Gastroesophageal sphincter (tissue), 4 donors: ENCODE data around the gene ATF6. TPM values are rescaled to one million over a fixed set of nuclear protein-coding genes. Genes with fewer than 3 reads are reported as not detected.
A peak's percentile ranks its signal among the peaks of the same experiment; 100 is the strongest.
"Not testable (repeated sequence)": the region's sequence is repeated elsewhere in the genome, so short reads cannot be mapped to it uniquely, and the experiment has no call there.

Experiments
- ATAC-seq: fragments of 150-250 bp; one replicate; pipeline ENCODE4 v1.9.1; 2016; ENCODE audit warnings: mild to moderate bottlenecking, moderate library complexity
- H3K27ac ChIP-seq, 4 donors: fragments of 200-600 bp; sonication (generic) in 3 of 4; 1 replicate in 3 of 4; 2 replicates in 1 of 4; pipeline ENCODE4 v1.5.1; 2016 to 2019
- H3K27me3 ChIP-seq: fragments of 200-600 bp; sonication (generic); one replicate; pipeline ENCODE4 v1.5.1; 2019
- H3K36me3 ChIP-seq, 2 donors: fragments of 200-600 bp; sonication (generic); one replicate each; pipeline ENCODE4 v1.5.1; 2019; ENCODE audit warnings: control low read depth in 1 of 2
- H3K4me1 ChIP-seq, 3 donors: fragments of 200-600 bp; sonication (generic); 1 replicate in 2 of 3; 2 replicates in 1 of 3; pipeline ENCODE4 v1.5.1; 2016 to 2019; ENCODE audit warnings: control low read depth in 2 of 3
- H3K4me3 ChIP-seq, 2 donors: fragments of 200-600 bp; sonication (generic); one replicate each; pipeline ENCODE4 v1.5.1; 2019; ENCODE audit warnings: mild to moderate bottlenecking in 1 of 2, moderate library complexity in 1 of 2
- H3K9me3 ChIP-seq, 3 donors: fragments of 200-600 bp; sonication (generic); one replicate each; pipeline ENCODE4 v1.5.1; 2017 to 2019; ENCODE audit warnings: control low read depth in 2 of 3
- EP300 ChIP-seq: sonication (generic); formaldehyde crosslinking; IDR thresholded peaks from one replicate; pipeline ENCODE4 v1.6.1; 2017; ENCODE audit warnings: antibody characterized with exemption, mild to moderate bottlenecking
- POLR2A ChIP-seq, 2 donors: fragments of 450-650 bp; IDR thresholded peaks; one replicate each; pipeline ENCODE4 v1.6.1; 2017; ENCODE audit warnings: antibody characterized with exemption in 2 of 2, mild to moderate bottlenecking in 2 of 2, moderate library complexity in 1 of 2
- POLR2AphosphoS5 ChIP-seq: sonication (generic); formaldehyde crosslinking; IDR thresholded peaks from one replicate; pipeline ENCODE4 v1.6.1; 2017; ENCODE audit warnings: antibody characterized with exemption
- WGBS, 2 donors: methylation state at CpG; one replicate each; pipeline ENCODE4 v1.1.5; 2018; ENCODE audit warnings: low coverage in 1 of 2; 5-methylcytosine and 5-hydroxymethylcytosine counted together
- total RNA-seq, 4 donors: library from RNA; depleted of rRNA; stranded (reverse); fragments of >200 nt; gene quantifications; one replicate each; pipeline ENCODE4 v1.1.0, GENCODE V29; 2016
- TF ChIP-seq, protein P1 (sequence below), 4 experiments: fragments of 200-600 bp in 2 of 4; fragments of 450-650 bp in 2 of 4; sonication (generic) in 1 of 4; IDR thresholded peaks; one replicate each; pipeline ENCODE4 v1.5.1; 2017 to 2019; ENCODE audit warnings: antibody characterized with exemption in 4 of 4, mild to moderate bottlenecking in 2 of 4, moderate library complexity in 2 of 4

The ATF6 gene
- total RNA-seq, 4 donors from 2014 or later: 28.6 to 32.4 (median 29.7) TPM

DNA sequence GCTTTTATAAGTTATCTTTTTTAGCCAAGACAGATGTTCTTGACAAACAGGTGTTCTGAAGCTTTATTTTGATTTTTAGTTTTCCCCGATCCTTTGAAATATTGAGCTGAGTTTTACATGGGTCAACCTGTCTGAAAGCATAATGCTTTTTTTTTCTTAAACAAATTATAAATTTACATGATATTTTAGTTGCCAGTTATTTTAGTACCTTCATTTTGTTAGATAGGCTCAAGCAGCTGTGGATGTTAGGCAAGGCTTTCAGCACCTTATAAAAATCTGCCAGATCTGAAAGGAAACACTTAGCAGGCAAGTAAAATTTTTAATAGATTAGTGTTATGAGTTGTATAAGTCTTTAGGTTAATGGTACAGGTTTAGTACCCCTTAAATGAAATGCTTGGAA, 33.7 kb downstream of the ATF6 start:
- Histone ChIP-seq H3K36me3 (peaks cover 0 to 69% of the 10 kb centered on the region in 2 donors), H3K9me3 (no peaks in the 10 kb centered on the region), H3K4me1 (peaks cover 0 to 30% (median 2%) of the 10 kb centered on the region in 3 donors), H3K4me3 (no peak overlapping the region), H3K27me3 (no peaks in the 10 kb centered on the region), H3K27ac (no peak overlapping the region)
- WGBS, 2 donors: 95 to 100% methylated on average over 1 of the region's 1 CpG
- ATAC-seq: no peak
- TF ChIP-seq, protein P1, sequence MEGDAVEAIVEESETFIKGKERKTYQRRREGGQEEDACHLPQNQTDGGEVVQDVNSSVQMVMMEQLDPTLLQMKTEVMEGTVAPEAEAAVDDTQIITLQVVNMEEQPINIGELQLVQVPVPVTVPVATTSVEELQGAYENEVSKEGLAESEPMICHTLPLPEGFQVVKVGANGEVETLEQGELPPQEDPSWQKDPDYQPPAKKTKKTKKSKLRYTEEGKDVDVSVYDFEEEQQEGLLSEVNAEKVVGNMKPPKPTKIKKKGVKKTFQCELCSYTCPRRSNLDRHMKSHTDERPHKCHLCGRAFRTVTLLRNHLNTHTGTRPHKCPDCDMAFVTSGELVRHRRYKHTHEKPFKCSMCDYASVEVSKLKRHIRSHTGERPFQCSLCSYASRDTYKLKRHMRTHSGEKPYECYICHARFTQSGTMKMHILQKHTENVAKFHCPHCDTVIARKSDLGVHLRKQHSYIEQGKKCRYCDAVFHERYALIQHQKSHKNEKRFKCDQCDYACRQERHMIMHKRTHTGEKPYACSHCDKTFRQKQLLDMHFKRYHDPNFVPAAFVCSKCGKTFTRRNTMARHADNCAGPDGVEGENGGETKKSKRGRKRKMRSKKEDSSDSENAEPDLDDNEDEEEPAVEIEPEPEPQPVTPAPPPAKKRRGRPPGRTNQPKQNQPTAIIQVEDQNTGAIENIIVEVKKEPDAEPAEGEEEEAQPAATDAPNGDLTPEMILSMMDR (IDR thresholded peaks at IDR 0.05): no peak

- ATAC-seq: peak; percentile 62
- Histone ChIP-seq H3K27ac (peak overlapping the region in 3 of 4 donors; percentile 29 to 51 (median 44)), H3K9me3 (no peaks in the 10 kb centered on the region), H3K4me1 (peaks cover 0 to 52% (median 10%) of the 10 kb centered on the region in 3 donors), H3K4me3 (no peak overlapping the region), H3K36me3 (peaks cover 0 to 49% of the 10 kb centered on the region in 2 donors), H3K27me3 (no peaks in the 10 kb centered on the region)
- TF ChIP-seq, protein P1 (IDR thresholded peaks at IDR 0.05): no peak
- TF ChIP-seq POLR2A (IDR thresholded peaks at IDR 0.05) (no peak), POLR2AphosphoS5 (no peak), EP300 (no peak)
- WGBS, 2 donors: 48 to 54% methylated on average over 6 to 7 of the region's 7 CpGs
Measured at GRCh38 chr1:161801955-161802354, 35.8 kb downstream of the ATF6 start.

DNA sequence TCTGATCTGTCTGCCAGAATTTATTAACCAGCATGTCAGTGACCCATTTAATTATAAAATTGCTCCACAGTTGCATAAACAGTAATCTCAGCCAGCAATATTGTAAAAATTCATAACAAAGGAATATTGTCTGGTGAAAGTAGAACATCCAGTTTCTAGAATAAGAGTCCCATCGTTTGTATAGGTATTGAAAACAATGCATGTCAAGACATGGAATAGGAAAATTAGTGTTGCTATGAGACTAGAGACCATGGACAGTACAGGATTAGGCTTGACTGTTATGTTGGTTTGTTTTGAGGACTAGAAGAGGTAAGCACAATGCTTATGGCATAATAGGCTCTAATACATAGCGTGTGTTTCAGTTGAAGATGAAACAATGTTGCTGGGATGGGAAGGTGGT, 37.1 kb downstream of the ATF6 start:
- 53 to 75% methylated on average over 1 to 2 of the region's 2 CpGs for WGBS, 2 donors
- H3K4me3 ChIP-seq: no peak overlapping the region
- no peak for TF ChIP-seq POLR2AphosphoS5
- peaks cover 0 to 64% (median 13%) of the 10 kb centered on the region in 3 donors for H3K4me1 ChIP-seq
- no peaks in the 10 kb centered on the region for H3K27me3 ChIP-seq
- ATAC-seq: no peak
- no peaks in the 10 kb centered on the region for H3K9me3 ChIP-seq
- H3K27ac ChIP-seq: peak overlapping the region in 2 of 4 donors; percentile 34 to 51
- peaks cover 0 to 37% of the 10 kb centered on the region in 2 donors for H3K36me3 ChIP-seq

GRCh38 chr1:161805399-161806197, 39.5 kb downstream of the ATF6 start:
- TF ChIP-seq POLR2A (IDR thresholded peaks at IDR 0.05) (no peak), POLR2AphosphoS5 (no peak), EP300 (no peak)
- TF ChIP-seq, protein P1 (IDR thresholded peaks at IDR 0.05): no peak
- Histone ChIP-seq H3K27me3 (no peaks in the 10 kb centered on the region), H3K9me3 (no peaks in the 10 kb centered on the region), H3K27ac (peak overlapping the region in 2 of 4 donors; percentile 11 to 19), H3K4me3 (no peak overlapping the region), H3K36me3 (peaks cover 0 to 29% of the 10 kb centered on the region in 2 donors), H3K4me1 (peaks cover 0 to 68% (median 13%) of the 10 kb centered on the region in 3 donors)
- no peak for ATAC-seq
- 21 to 33% methylated on average over 3 of the region's 3 CpGs for WGBS, 2 donors

DNA sequence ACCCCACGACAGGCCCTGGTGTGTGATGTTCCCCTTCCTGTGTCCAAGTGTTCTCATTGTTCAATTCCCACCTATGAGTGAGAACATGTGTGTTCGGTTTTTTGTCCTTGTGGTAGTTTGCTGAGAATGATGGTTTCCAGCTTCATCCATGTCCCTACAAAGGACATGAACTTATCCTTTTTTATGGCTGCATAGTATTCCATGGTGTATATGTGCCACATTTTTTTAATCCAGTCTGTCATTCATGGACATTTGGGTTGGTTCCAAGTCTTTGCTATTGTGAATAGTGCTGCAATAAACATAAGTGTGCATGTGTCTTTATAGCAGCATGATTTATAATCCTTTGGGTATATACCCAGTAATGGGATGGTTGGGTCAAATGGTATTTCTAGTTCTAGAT, 43.1 kb downstream of the ATF6 start:
- H3K9me3 ChIP-seq, H3K27ac ChIP-seq, H3K4me3 ChIP-seq, ATAC-seq, H3K27me3 ChIP-seq: not testable (repeated sequence)
- H3K36me3 ChIP-seq: peaks cover 0 to 24% of the 10 kb centered on the region in 2 donors
- WGBS, 2 donors: 84 to 100% methylated on average over 1 to 2 of the region's 2 CpGs
- H3K4me1 ChIP-seq: peaks cover 0 to 44% (median 11%) of the 10 kb centered on the region in 3 donors

GRCh38 chr1:161809656-161810055, 43.5 kb downstream of the ATF6 start:
- H3K4me3 ChIP-seq, H3K9me3 ChIP-seq, H3K27me3 ChIP-seq, H3K27ac ChIP-seq, ATAC-seq: not testable (repeated sequence)
- Histone ChIP-seq H3K36me3 (peaks cover 0 to 24% of the 10 kb centered on the region in 2 donors), H3K4me1 (peaks cover 0 to 39% (median 11%) of the 10 kb centered on the region in 3 donors)
- WGBS, 2 donors: 100% methylated on average over 1 of the region's 1 CpG; no CpG with 5 or more reads in 1 of the 2 donors
